Upper lobe of left lung (tissue), 4 donors: Measurements from ENCODE around the gene SSNA1.

Source experiments
- EP300 ChIP-seq, 4 donors: sonication (generic); formaldehyde crosslinking; IDR thresholded peaks; one replicate each; pipeline ENCODE4 v1.5.1; 2017; ENCODE audit warnings: antibody characterized with exemption in 4 of 4, control low read depth in 2 of 4
- POLR2A ChIP-seq, 4 donors: fragments of 450-650 bp; IDR thresholded peaks; one replicate each; pipeline ENCODE4 v1.5.1; 2016 to 2017; ENCODE audit warnings: antibody characterized with exemption in 4 of 4, mild to moderate bottlenecking in 2 of 4
- POLR2AphosphoS5 ChIP-seq, 2 donors: sonication (generic); formaldehyde crosslinking; IDR thresholded peaks; one replicate each; pipeline ENCODE4 v1.5.1; 2017; ENCODE audit warnings: antibody characterized with exemption in 2 of 2
- TF ChIP-seq, protein P1 (sequence below), 6 experiments: fragments of 450-650 bp in 4 of 6; fragments of 200-600 bp in 2 of 6; sonication (generic) in 2 of 6; IDR thresholded peaks; one replicate each; pipeline ENCODE4 v1.5.1; 2016 to 2019; ENCODE audit warnings: antibody characterized with exemption in 6 of 6

DNA sequence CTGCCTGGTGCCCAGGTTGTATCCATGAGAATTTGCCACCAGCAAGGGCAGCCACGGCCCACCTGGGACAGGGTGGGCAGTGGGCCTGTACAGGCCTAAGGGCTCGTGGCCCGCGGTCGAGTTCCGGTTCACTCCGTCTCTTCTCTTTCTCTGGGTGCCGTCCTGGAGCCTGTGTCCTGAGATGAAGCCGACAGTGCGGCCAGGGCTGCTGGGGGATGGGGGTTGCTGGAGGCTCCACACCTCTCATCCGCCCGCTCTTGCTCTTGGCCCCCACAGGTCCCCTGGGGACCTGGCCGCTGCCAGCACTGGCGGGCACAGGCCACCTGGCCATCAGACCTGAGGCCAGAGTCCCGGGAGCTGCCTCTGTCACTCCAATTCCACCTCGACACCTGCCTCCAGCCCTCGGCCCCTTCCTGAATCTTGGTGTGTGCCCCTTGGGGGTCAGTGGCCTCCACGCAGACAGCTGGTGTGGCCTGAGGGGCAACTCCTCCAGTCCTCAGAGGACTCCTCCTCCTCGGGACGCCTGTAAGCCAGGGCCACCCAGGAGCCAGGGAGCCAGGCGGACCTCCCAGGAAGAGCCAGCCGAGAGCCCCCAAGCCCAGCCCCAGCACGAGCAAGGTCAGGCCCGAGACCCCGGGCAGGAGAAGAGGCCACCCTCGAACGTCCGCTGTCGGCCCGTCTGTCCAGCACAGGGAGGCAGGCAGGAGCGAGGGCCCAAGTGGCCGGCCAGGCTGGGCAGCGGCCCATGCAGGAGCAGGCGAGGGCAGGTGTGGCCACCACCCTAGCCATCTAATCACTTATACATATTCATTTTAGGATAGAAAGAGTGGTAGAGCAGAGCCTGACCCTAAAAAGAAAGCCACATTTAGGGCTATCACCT, 23.9 kb upstream of the SSNA1 start:
- TF ChIP-seq, protein P1, sequence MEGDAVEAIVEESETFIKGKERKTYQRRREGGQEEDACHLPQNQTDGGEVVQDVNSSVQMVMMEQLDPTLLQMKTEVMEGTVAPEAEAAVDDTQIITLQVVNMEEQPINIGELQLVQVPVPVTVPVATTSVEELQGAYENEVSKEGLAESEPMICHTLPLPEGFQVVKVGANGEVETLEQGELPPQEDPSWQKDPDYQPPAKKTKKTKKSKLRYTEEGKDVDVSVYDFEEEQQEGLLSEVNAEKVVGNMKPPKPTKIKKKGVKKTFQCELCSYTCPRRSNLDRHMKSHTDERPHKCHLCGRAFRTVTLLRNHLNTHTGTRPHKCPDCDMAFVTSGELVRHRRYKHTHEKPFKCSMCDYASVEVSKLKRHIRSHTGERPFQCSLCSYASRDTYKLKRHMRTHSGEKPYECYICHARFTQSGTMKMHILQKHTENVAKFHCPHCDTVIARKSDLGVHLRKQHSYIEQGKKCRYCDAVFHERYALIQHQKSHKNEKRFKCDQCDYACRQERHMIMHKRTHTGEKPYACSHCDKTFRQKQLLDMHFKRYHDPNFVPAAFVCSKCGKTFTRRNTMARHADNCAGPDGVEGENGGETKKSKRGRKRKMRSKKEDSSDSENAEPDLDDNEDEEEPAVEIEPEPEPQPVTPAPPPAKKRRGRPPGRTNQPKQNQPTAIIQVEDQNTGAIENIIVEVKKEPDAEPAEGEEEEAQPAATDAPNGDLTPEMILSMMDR (IDR thresholded peaks at IDR 0.05), result no peak
- no peak for TF ChIP-seq POLR2AphosphoS5 (IDR thresholded peaks at IDR 0.05)
- TF ChIP-seq POLR2A (IDR thresholded peaks at IDR 0.05), result no peak
- no peak for TF ChIP-seq EP300 (IDR thresholded peaks at IDR 0.05)
